SH-SY5Y (cell line): ENCODE results near the gene MTX1.

Source experiments
- GATA2 ChIP-seq: IDR thresholded peaks from 2 replicates; pipeline ENCODE4 v1.6.1; 2011; ENCODE audit warnings: mild to moderate bottlenecking, low read depth, low read length
- GATA3 ChIP-seq: IDR thresholded peaks from 2 replicates; pipeline ENCODE4 v1.6.1; 2011; ENCODE audit warnings: low read depth, mild to moderate bottlenecking, low read length, moderate library complexity

The MTX1 gene

DNA sequence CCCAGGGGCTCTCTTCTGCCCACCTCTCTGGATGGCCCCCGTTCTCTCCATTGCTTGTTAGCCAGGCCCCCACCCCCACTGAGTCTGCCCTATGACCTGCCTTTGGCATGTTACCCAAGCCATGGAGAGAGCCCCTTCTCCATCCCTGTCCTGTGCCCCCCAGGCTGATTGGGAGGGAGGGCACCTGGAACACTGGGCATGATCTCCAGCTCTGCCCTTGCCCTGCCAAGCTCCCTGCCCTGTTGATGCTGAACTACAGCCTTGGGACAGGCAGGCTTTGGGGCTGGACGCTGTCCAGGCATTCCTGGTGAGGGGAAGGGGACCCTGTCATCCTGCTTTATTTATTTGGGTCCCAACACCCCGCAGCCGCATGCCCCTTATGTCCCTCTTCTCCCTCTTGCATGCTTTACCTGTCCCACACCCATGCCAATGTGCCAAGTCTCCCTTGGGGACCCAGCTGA, 24.1 kb upstream of the MTX1 start:
- TF ChIP-seq GATA2 (no peak), GATA3 (no peak)

DNA sequence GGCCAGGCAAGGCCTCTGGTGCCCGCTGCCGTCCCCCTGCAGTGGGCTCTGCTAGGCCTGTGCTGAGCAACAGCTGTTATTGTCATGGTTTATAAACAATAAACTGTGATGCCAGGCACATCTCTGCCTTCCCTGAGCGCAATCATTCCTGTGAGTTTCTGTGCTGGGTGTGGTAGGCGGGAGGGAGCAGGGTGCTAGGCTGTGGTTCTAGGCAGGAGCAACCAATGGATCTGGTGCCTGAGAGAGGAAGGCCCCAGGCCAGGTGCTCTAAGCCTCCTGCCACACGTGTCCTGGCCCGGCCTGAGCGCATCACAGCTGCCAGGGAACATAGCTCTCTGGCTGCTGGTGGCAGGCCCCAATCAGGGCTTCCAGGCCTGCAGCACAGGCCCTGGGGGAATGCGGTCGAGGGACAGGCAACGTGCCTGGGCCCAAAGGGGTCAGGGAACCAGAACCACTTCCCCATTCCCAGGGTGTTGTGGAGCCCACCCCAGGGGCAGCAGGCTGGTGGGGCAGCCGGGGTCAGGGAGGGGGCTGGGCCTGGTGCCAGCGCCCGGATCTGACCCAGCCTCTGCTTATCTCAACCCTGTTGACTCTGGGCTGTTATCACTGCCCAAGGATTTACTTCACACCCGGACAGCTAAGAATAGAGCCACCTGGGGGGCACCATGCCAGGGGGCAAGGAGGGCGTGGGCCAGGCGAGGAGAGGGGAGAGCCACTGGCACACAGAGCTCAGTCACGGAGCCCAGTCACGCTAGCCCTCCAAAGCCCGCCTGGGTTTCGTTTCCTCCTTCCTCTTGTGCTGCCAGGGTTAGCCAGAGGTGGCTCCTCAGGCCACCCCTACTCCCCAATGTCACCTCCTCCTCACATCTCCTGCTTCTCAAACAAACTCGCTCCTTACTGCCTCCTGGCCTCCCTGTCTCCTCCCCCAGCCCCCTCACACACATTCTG, 23.4 kb upstream of the MTX1 start:
- TF ChIP-seq GATA2 (no peak), GATA3 (no peak)

DNA sequence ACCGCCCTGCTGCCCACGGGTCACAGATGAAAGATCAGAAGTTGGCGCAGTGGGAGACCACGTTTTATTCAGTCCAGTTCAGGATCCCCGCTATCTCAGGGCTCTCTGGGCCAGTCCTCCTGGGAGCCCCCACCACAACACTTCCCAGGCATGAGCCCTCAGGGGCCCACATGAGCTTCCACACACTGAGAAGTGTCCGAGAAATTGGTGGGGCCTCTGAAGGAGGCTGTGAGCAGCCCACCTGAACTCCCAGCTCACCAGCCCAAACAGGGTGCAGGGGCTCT, 22.8 kb upstream of the MTX1 start:
- TF ChIP-seq GATA3 (no peak), GATA2 (no peak)

DNA sequence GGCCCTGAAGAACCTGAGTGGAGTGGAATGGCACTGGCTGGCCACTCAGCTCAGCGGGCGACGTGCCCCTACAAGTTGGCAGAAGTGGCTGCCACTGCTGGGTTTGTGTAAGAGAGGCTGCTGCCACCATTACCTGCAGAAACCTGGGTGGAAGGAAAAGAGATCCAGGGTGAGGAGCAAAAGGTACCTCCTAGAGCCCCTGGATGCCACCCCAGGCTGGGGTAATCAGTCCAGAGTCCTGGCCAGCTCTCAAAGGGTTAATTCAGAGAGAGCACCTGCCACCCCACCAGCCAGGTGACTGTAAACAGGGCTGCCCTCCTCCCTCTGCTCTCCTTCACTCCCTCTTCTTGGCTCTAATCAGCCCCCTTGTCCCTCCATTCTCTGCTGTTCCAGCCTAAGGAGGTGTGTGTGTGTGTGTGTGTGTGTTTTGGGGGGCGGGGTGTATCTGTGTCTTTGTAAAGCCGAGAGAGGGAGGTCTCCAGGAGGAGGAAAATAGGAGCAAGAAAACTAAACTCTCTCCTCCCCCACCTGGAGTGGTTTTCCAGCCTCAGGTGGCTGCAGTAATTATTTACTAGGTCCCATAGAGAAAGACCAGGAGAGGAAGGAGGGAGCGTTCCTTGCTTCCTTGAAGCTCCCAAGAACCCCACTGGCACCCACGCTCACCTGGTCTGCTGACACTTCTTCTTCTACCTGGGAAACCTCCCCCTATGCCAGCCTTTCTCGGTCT, 22.3 kb upstream of the MTX1 start:
- no peak for TF ChIP-seq GATA2
- TF ChIP-seq GATA3: no peak

DNA sequence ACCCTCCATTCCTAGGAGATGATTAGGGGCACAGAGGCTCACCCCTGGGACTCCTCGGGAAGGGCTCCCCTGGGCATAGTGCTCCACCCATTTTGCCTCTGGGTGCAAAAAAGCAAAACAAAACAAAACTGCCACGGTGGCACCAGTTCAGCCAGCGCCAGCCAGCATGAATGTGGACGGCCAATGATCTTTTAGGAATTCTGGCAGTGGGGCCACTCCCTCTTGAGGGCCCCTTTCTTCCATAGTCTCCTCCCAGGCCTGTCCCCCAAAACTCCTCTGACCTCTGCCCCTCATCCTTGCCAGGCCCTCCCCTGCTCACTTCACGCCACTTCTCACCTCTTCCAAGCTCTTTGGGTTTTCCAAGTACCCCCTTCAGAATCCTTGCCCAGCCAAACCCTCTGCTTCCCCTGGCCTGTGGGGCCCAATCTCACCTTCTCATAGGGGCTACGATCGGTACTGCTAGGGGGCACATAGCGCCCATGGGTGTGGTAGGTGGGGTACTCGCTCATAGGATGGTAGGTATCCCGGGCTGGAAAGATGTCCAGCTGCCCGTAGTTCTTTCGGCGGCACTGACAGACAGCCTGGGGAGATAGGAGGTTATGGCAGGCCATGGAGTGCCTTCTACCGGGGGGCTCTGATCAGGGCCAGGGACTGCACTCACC, 21.6 kb upstream of the MTX1 start:
- TF ChIP-seq GATA2 (no peak), GATA3 (no peak)

DNA sequence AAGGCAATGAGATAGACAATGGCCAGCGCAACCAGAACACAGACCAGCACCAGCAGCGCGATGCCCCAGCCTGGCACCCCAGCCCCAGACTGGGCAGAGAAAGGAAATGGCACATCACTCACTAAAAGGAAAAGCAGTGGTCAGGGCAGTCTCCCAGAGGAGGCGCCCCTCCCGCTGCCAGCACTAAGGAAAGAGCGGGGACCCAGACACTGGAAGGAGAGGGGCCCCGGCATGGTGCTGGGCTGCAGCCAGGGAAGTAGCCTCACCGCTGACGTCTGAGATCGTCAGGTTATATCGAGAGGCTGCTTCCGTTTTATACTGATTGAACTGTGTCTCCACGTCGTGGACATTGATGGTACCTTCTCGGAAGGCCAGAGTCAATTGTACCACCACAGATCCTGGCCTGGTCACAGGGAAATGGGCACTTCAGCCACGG, 21.0 kb upstream of the MTX1 start:
- TF ChIP-seq GATA3 (no peak), GATA2 (no peak)

DNA sequence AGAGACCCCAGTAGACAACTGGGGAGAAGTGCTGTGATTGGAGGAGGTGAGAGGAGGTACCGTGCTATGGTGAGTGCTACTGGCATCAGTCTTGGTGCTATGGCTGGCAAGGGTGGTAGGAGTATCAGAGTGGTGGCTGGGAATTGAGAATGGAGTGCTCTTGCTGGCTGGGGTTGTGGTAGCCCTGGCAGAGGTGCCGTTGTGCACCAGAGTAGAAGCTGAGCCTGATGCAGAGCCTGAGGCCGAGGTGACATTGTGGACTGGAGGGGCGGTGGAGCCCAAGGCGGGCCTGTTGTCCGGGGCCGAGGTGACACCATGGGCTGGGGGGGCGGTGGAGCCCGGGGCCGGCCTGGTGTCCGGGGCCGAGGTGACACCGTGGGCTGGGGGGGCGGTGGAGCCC, 20.2 kb upstream of the MTX1 start:
- TF ChIP-seq GATA3 (no peak), GATA2 (no peak)

DNA sequence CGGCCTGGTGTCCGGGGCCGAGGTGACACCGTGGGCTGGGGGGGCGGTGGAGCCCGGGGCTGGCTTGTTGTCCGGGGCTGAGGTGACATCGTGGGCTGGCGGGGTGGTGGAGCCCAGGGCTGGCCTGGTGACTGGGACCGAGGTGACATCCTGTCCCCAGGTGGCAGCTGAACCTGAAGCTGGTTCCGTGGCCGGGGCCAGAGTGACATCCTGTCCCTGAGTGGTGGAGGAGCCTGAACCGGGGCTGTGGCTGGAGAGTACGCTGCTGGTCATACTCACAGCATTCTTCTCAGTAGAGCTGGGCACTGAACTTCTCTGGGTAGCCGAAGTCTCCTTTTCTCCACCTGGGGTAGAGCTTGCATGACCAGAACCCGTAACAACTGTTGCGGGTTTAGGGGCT, 16.6 kb upstream of the MTX1 start:
- TF ChIP-seq GATA3 (no peak), GATA2 (no peak)

DNA sequence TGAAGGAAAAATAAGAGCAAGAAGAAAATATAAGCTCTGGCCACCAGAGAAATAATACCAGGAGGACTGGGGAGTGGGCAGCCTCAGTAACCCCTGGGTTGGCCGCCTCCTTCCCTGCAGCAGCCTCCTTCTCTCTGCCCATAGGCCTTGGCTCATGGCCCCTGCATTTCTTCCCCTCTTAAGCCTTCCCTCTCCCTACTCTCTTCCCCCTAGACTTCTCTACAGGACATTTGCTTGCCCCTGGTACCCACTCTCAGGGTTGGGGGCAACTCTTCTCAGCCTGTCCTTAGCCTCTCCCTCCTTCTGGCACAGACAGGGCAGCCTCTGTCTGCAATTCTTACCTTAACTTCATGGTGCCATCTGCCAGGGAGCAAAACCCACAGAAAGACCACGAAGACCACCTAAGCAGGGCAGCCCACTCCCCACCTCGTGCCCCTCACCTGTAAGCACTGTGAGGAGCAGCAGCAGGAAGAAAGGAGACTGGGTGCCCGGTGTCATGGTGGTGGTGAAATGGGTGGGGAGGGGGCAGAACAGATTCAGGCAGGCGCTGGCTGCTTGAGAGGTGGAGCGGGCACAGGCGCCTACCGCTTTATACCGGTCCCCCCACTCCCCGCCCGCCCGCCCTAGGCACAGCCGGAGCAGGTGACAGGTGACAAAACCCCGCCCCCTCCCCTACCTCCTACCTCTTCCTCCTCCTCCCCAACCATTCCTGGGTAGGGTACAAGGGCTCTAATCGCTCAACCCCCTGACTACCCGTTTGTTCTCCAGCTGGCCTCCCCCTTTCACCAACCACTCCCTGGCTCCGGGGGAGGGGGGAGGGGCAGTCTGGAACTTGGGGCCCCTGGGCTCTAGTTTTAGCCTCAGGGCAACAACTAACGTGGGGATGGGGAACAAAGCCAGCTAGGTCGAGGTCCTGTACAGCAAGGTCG, 15.9 kb upstream of the MTX1 start:
- no peak for TF ChIP-seq GATA3
- TF ChIP-seq GATA2: no peak

DNA sequence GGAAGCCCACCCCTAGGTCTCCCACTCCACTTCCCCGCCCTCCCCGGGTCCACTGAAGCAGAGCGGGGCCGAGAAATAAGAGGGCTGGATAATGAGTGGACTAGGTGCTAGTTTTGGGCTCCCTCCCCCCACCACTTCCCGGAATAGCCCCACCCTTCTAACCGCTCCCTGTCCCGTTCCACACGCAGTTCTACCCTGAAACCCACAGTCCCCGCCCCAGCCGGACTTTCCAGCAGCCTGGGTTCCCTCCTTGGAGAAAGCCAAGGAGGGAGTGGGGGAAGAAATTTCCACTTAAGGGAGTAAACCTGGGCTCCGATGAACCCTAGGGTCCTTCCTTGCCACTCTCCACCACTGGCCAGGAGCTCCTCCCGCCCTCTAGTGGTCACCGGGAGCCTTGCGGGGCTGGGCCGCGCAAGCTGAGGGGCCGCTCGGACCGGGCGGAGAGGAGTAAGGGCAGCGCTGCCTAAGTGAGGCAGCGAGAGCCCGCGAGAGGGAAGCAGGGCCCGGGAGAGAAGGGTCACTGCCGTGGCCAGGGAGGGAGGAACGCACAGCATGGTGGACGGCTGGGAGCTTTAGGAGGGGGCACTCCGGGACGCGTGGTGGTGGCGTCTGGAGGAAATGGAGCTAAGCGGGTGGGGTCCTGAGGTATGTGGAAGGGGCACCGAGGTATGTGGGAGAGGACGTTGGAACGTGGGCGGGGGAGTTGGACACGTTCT, 15.1 kb upstream of the MTX1 start:
- TF ChIP-seq GATA2: no peak
- TF ChIP-seq GATA3: no peak

DNA sequence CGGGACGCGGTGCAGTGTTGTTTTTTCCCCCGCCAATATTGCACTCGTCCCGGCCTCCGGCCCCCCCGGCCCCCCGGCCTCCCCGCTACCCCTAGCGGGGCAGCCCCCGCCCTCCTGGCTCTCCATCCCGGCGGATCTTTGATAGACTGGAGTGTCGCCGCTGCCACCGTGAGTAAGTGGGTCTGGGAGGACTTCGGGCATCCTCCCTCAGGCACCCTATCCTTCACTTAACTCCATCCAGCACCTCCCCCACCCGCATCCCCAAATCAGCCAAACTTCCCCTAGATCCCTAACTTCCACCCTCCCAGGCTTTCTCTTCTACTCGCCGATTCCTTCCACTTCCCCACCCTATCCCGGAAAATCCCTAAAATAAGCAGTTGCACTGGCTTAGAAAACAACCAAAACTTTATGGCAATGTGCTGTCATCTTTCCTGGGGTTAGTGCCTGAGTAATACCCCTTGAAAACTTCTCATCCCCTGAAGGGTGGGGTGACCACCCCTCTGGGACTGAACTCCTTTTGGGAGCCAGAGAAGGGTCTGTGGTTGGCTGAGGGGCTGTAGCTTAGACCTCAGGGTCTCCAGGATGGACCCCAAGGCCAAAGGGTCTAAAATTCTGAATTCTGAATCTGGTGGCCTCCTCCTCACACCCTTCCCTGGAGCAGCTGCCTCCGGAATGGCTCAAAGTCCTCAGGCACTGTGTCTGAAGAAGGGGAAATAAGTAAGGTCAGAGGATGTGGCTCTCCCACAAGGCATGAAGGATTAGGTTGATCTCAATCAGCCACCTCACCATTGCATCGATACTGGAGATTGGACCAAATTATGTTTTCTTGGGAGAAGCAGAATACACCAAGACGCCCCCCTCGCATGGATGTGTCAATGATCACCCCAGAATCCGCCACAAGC, 13.0 kb upstream of the MTX1 start:
- no peak for TF ChIP-seq GATA2
- no peak for TF ChIP-seq GATA3
